Body of pancreas (tissue), 4 donors: ENCODE measurements around the gene DLEC1. TPM values are rescaled to one million over a fixed set of nuclear protein-coding genes. Genes with fewer than 3 reads are reported as not detected.

ENCODE experiments used
- ATAC-seq: fragments of 150-250 bp; one replicate; pipeline ENCODE4 v1.9.1; 2016
- DNase-seq, 4 donors: peaks; one replicate each; pipeline ENCODE4 v3.0.0-alpha.2; 2019
- H3K27ac ChIP-seq, 4 donors: fragments of 200-600 bp; sonication (generic); 1 replicate in 3 of 4; 2 replicates in 1 of 4; pipeline versions ENCODE4 v1.5.1 to v1.6.1; 2016 to 2019; ENCODE audit warnings: mild to moderate bottlenecking in 1 of 4, mixed read lengths in 1 of 4, moderate library complexity in 1 of 4
- H3K27me3 ChIP-seq, 2 donors: fragments of 200-600 bp; sonication (generic); one replicate each; pipeline ENCODE4 v1.6.0; 2016; ENCODE audit warnings: mild to moderate bottlenecking in 1 of 2
- H3K36me3 ChIP-seq, 2 donors: fragments of 200-600 bp; sonication (generic); replicated peaks in 1 of 2; 2 replicates each; pipeline ENCODE4 v1.5.1; 2016; ENCODE audit warnings: low read depth in 2 of 2; ENCODE audit not compliant: insufficient read depth in 1 of 2
- H3K4me1 ChIP-seq: fragments of 200-600 bp; sonication (generic); one replicate; pipeline ENCODE4 v1.6.0; 2016
- H3K4me3 ChIP-seq, 2 donors: fragments of 200-600 bp; sonication (generic); 1 replicate in 1 of 2; 2 replicates in 1 of 2; pipeline ENCODE4 v1.5.1; 2016 to 2019
- H3K9me3 ChIP-seq, 3 donors: fragments of 200-600 bp; sonication (generic); 1 replicate in 2 of 3; 2 replicates in 1 of 3; pipeline ENCODE4 v1.5.1; 2016
- CTCF ChIP-seq, 7 experiments: fragments of 450-650 bp in 4 of 7; fragments of 200-600 bp in 3 of 7; sonication (generic) in 3 of 7; IDR thresholded peaks; one replicate each; pipeline ENCODE4 v1.5.1; 2016 to 2019; ENCODE audit warnings: antibody characterized with exemption in 7 of 7
- POLR2A ChIP-seq, 3 donors: fragments of 450-650 bp; IDR thresholded peaks; one replicate each; pipeline ENCODE4 v1.6.1; 2016; ENCODE audit warnings: antibody characterized with exemption in 3 of 3, mild to moderate bottlenecking in 2 of 3
- WGBS, 2 donors: methylation state at CpG; one replicate each; pipeline ENCODE4 v1.1.5; 2017; 5-methylcytosine and 5-hydroxymethylcytosine counted together
- intact Hi-C: fragments of 100-400 bp; cut with DNase I; formaldehyde crosslinking; loops from one replicate; pipeline ENCODE4 v1.15.1; 2023
- total RNA-seq, 2 donors: library from RNA; depleted of rRNA; stranded (reverse); fragments of >200 nt; gene quantifications; one replicate each; pipeline ENCODE4 v1.1.0, GENCODE V29; 2016

DLEC1 gene
- total RNA-seq, 2 donors from 2014 or later: 0.78 to 1.3 TPM

DNA sequence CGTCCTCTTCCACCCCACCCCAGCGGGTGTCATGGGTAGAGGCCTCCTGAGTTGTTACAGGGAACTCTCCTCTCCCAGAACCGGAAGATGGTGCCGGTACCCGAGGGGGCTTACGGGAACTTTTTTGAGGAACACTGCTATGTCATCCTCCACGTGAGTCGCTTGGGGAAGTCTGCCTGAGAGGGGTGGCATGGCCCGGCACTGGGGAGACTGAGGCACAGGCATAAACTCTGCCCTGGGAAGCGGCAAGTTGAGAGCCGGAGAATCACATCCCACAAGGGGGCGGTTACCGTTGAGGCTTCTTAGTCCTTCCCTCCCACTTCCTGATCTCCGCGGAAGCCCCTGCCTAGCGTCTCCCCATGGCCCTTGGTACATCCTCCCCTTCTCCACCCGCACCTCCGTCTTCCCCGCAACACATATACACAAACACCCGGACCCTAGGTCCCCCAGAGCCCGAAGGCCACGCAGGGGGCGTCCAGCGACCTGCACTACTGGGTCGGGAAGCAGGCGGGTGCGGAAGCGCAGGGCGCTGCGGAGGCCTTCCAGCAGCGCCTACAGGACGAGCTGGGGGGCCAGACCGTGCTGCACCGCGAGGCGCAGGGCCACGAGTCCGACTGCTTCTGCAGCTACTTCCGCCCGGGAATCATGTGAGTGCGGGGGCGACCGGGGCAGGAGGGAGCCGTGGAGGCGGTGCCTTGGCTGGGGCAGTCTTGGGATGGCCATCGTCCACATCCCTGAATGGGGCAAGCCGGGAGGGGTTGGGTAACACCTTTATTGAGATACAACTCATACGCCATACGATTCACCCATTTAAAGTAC lies 45.0 kb upstream of the DLEC1 start:
- Histone ChIP-seq H3K36me3 (no peaks in the 10 kb centered on the region), H3K4me3 (no peak overlapping the region), H3K4me1 (peaks cover 23% of the 10 kb centered on the region), H3K27me3 (no peaks in the 10 kb centered on the region), H3K27ac (peak overlapping the region in 3 of 4 donors; percentile 13 to 71 (median 65)), H3K9me3 (no peaks in the 10 kb centered on the region)
- DNase-seq (peak; percentile 42 to 74 (median 51)), ATAC-seq (no peak)
- intact Hi-C loops: no loop called here
- 44 to 69% methylated on average over 37 to 43 of the region's 49 CpGs for WGBS, 2 donors
- TF ChIP-seq POLR2A (IDR thresholded peaks at IDR 0.05) (peak in 2 of 3 donors; percentile 49 to 61), CTCF (IDR thresholded peaks at IDR 0.05) (no peak)

DNA sequence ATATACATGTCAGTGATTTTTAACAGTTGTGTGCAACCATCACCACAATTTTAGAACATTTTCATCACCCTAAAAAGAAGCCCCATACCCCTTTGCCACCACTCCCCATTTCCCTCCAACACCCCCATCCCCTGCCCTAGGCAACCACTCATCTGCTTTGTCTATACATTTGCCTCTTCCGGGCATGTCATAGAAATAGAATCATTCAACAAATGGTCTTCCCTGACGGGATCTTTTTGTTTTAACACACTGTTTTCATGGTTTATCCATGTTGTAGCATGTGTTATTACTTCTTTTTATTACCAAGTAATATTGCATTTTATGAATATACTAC lies 44.4 kb upstream of the DLEC1 start:
- no peak overlapping the region for H3K4me3 ChIP-seq
- no peak for TF ChIP-seq CTCF (IDR thresholded peaks at IDR 0.05)
- no peak for TF ChIP-seq POLR2A (IDR thresholded peaks at IDR 0.05)
- WGBS, 2 donors: 65 to 84% methylated on average over 2 of the region's 2 CpGs
- ATAC-seq: no peak
- peaks cover 28% of the 10 kb centered on the region for H3K4me1 ChIP-seq
- H3K36me3 ChIP-seq: no peaks in the 10 kb centered on the region
- H3K27me3 ChIP-seq: no peaks in the 10 kb centered on the region
- intact Hi-C loops: no loop called here
- no peaks in the 10 kb centered on the region for H3K9me3 ChIP-seq
- no peak for DNase-seq
- H3K27ac ChIP-seq: peak overlapping the region in 2 of 4 donors; percentile 65 to 71

- H3K4me3 ChIP-seq: no peak overlapping the region
- H3K9me3 ChIP-seq: no peaks in the 10 kb centered on the region
- ATAC-seq (no peak), DNase-seq (peak in 1 of 4 donors; percentile 10)
- H3K4me1 ChIP-seq: peaks cover 29% of the 10 kb centered on the region
- no peaks in the 10 kb centered on the region for H3K27me3 ChIP-seq
- TF ChIP-seq CTCF (IDR thresholded peaks at IDR 0.05) (peak in 2 of 7 experiments; percentile 9 to 12), POLR2A (IDR thresholded peaks at IDR 0.05) (no peak)
- intact Hi-C loops: no loop called here
- no peaks in the 10 kb centered on the region for H3K36me3 ChIP-seq
- 75 to 85% methylated on average over 9 to 10 of the region's 10 CpGs for WGBS, 2 donors
- H3K27ac ChIP-seq: no peak overlapping the region
These were observed 43.1 kb upstream of the DLEC1 start for GRCh38 chr3:37995652-37996641.

DNA sequence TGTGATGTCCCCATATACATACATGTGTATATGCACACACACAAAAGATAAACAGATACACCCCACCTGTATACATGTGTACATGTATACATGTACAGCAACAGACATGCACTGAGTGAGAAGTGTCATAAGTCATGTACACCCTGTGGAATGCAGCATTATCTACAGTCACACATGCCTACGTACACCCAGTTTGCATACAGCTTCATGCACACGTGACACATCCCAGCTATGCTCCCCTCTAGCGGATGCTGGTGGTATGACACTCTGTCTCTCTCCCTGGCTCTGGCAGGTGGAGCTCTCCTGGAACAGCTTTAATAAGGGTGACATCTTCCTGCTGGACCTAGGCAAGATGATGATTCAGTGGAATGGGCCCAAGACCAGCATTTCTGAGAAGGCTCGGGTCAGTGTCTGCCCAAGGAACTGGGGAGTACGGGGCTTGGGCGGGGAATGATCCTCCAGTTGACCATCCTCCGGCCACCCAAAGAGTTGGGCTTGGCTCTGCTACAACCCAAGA lies 42.2 kb upstream of the DLEC1 start:
- no peak overlapping the region for H3K4me3 ChIP-seq
- H3K9me3 ChIP-seq: no peaks in the 10 kb centered on the region
- no peaks in the 10 kb centered on the region for H3K27me3 ChIP-seq
- peak overlapping the region in 1 of 4 donors; percentile 4 for H3K27ac ChIP-seq
- TF ChIP-seq POLR2A (IDR thresholded peaks at IDR 0.05): no peak
- peak; percentile 75 to 95 (median 87) for TF ChIP-seq CTCF (IDR thresholded peaks at IDR 0.05)
- no peaks in the 10 kb centered on the region for H3K36me3 ChIP-seq
- DNase-seq: peak; percentile 79 to 88 (median 86)
- intact Hi-C loops: no loop called here
- 25 to 45% methylated on average over 5 to 7 of the region's 7 CpGs for WGBS, 2 donors
- peaks cover 38% of the 10 kb centered on the region for H3K4me1 ChIP-seq
- peak; percentile 58 for ATAC-seq
